Mesendoderm (in vitro differentiated cells): Measurements from ENCODE around the gene GREB1.

Source experiments
- DNase-seq: peaks from one replicate; pipeline ENCODE4 v3.0.0; 2013
- H2AK5ac ChIP-seq: 2 replicates; pipeline ENCODE4 v1.6.1; 2013; ENCODE audit warnings: low read length, inconsistent platforms
- H2BK120ac ChIP-seq: 2 replicates; pipeline ENCODE4 v1.6.1; 2013; ENCODE audit warnings: low read depth, mild to moderate bottlenecking, low read length, moderate library complexity, mixed read lengths
- H2BK15ac ChIP-seq: replicated peaks from 2 replicates; pipeline ENCODE4 v1.6.1; 2013; ENCODE audit warnings: low read depth, mild to moderate bottlenecking, moderate library complexity
- H2BK5ac ChIP-seq: 2 replicates; pipeline ENCODE4 v1.6.1; 2013; ENCODE audit warnings: low read length, inconsistent platforms
- H3K18ac ChIP-seq: 2 replicates; pipeline ENCODE4 v1.6.1; 2013; ENCODE audit warnings: mild to moderate bottlenecking, low read length, mixed read lengths
- H3K23ac ChIP-seq: one replicate; pipeline ENCODE4 v1.6.1; 2013; ENCODE audit warnings: low read length
- H3K27ac ChIP-seq: 2 replicates; pipeline ENCODE4 v1.5.1; 2013; ENCODE audit warnings: low read depth, mild to moderate bottlenecking, inconsistent platforms, low read length, moderate library complexity
- H3K27me3 ChIP-seq: 2 replicates; pipeline ENCODE4 v1.6.1; 2013; ENCODE audit warnings: low read length, control low read depth, mild to moderate bottlenecking, inconsistent platforms; ENCODE audit not compliant: insufficient read depth, poor library complexity
- H3K36me3 ChIP-seq: 2 replicates; pipeline ENCODE4 v1.6.1; 2013; ENCODE audit warnings: low read length, inconsistent platforms; ENCODE audit not compliant: control insufficient read depth, insufficient read depth
- H3K4ac ChIP-seq: one replicate; pipeline ENCODE4 v1.6.1; 2013; ENCODE audit warnings: low read depth, mild to moderate bottlenecking, low read length, moderate library complexity
- H3K4me1 ChIP-seq: 2 replicates; pipeline ENCODE4 v1.6.1; 2013; ENCODE audit warnings: low read depth, low read length, inconsistent platforms; ENCODE audit not compliant: control insufficient read depth
- H3K4me2 ChIP-seq: 2 replicates; pipeline ENCODE4 v1.6.1; 2013; ENCODE audit warnings: low read length
- H3K4me3 ChIP-seq: 2 replicates; pipeline ENCODE4 v1.5.1; 2013; ENCODE audit warnings: mild to moderate bottlenecking, low read length
- H3K56ac ChIP-seq: one replicate; pipeline ENCODE4 v1.6.1; 2013; ENCODE audit warnings: low read length
- H3K79me1 ChIP-seq: 2 replicates; pipeline ENCODE4 v1.6.1; 2013; ENCODE audit warnings: low read length, inconsistent platforms
- H3K79me2 ChIP-seq: 2 replicates; pipeline ENCODE4 v1.6.1; 2013; ENCODE audit warnings: mild to moderate bottlenecking, low read length; ENCODE audit not compliant: control insufficient read depth, insufficient read depth
- H3K9ac ChIP-seq: 2 replicates; pipeline ENCODE4 v1.6.1; 2013; ENCODE audit warnings: low read length, inconsistent platforms
- H4K5ac ChIP-seq: one replicate; pipeline ENCODE4 v1.6.1; 2013; ENCODE audit warnings: low read length
- H4K8ac ChIP-seq: one replicate; pipeline ENCODE4 v1.6.1; 2013; ENCODE audit warnings: low read depth, mild to moderate bottlenecking, control low read depth, low read length, moderate library complexity
- WGBS: extraction: QIAGEN DNeasy Blood & Tissue Kit; methylation state at CpG from one replicate; pipeline ENCODE4 v1.1.7; 2013; ENCODE audit warnings: low lambda C conversion rate, missing lambda C conversion rate; ENCODE audit not compliant: insufficient coverage; ENCODE audit errors: extremely low coverage; 5-methylcytosine and 5-hydroxymethylcytosine counted together

GREB1 gene

GRCh38 chr2:11579867-11580659 is 46.2 kb downstream of the GREB1 start:
- Histone ChIP-seq H3K18ac (no peak overlapping the region), H3K27me3 (no peaks in the 10 kb centered on the region), H3K56ac (peak overlapping the region; percentile 12), H3K4ac (no peak overlapping the region), H4K8ac (no peak overlapping the region), H2AK5ac (no peak overlapping the region), H3K9ac (no peak overlapping the region), H2BK120ac (no peak overlapping the region), H3K36me3 (no peaks in the 10 kb centered on the region), H3K79me2 (no peaks in the 10 kb centered on the region), H3K4me3 (no peak overlapping the region), H2BK15ac (no peak overlapping the region), H3K23ac (no peak overlapping the region), H2BK5ac (no peak overlapping the region), H3K27ac (no peak overlapping the region), H3K4me2 (no peak overlapping the region), H3K4me1 (peaks cover 6% of the 10 kb centered on the region), H3K79me1 (no peaks in the 10 kb centered on the region), H4K5ac (no peak overlapping the region)
- DNase-seq: peak; percentile 73
- no CpG with 5 or more reads among the region's 10 CpGs for WGBS

- Histone ChIP-seq H2AK5ac (no peak overlapping the region), H3K79me2 (no peaks in the 10 kb centered on the region), H3K18ac (no peak overlapping the region), H3K4ac (no peak overlapping the region), H3K27ac (no peak overlapping the region), H3K4me1 (peaks cover 6% of the 10 kb centered on the region), H3K23ac (no peak overlapping the region), H3K36me3 (no peaks in the 10 kb centered on the region), H3K4me2 (no peak overlapping the region), H2BK120ac (no peak overlapping the region), H4K5ac (no peak overlapping the region), H3K4me3 (no peak overlapping the region), H3K79me1 (no peaks in the 10 kb centered on the region), H3K27me3 (no peaks in the 10 kb centered on the region), H3K9ac (no peak overlapping the region), H3K56ac (no peak overlapping the region), H4K8ac (no peak overlapping the region), H2BK5ac (no peak overlapping the region), H2BK15ac (no peak overlapping the region)
- no peak for DNase-seq
- WGBS: no CpG with 5 or more reads among the region's 12 CpGs
Measured at GRCh38 chr2:11580697-11581096, 46.9 kb downstream of the GREB1 start.

DNA sequence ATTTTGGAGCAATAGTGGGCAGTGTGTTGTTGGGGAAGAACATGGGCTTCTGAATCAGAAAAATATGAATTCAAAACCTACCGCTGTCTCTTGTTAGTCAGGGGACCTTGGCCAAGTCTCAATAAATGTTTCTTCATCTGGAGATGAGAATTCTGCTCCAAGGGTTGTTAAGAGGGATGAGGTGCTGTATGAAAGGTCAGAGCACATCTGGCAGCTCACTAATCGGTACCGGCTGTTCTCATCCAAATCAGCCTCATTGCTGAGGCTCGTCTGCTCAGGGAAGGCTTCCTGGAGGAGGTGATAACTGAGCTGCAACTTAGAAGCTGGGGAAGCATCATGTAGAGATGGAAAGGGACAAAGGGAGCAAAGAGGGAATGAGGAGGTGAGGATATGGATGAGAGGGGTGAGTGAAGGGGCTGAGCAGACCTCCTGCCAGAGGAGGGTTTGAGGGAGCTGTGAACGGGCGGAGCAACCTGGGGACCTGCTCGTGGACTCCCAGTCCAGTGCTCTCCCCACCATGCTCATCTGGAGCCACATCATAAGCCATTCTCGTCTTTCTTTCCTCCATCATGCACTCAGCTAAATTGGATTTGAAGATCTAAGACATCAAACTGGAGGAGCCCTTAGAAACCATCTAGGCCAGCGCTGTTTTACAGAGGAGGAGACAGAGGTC is 47.4 kb downstream of the GREB1 start:
- WGBS: no CpG with 5 or more reads among the region's 9 CpGs
- Histone ChIP-seq H3K4me1 (peaks cover 6% of the 10 kb centered on the region), H3K9ac (no peak overlapping the region), H3K79me1 (no peaks in the 10 kb centered on the region), H3K4me2 (no peak overlapping the region), H3K79me2 (no peaks in the 10 kb centered on the region), H3K27me3 (no peaks in the 10 kb centered on the region), H3K18ac (no peak overlapping the region), H3K27ac (no peak overlapping the region), H3K23ac (no peak overlapping the region), H3K36me3 (no peaks in the 10 kb centered on the region), H4K8ac (no peak overlapping the region), H3K56ac (no peak overlapping the region), H3K4ac (no peak overlapping the region), H2BK5ac (no peak overlapping the region), H2BK15ac (no peak overlapping the region), H4K5ac (no peak overlapping the region), H3K4me3 (no peak overlapping the region), H2AK5ac (no peak overlapping the region), H2BK120ac (no peak overlapping the region)
- no peak for DNase-seq

DNA sequence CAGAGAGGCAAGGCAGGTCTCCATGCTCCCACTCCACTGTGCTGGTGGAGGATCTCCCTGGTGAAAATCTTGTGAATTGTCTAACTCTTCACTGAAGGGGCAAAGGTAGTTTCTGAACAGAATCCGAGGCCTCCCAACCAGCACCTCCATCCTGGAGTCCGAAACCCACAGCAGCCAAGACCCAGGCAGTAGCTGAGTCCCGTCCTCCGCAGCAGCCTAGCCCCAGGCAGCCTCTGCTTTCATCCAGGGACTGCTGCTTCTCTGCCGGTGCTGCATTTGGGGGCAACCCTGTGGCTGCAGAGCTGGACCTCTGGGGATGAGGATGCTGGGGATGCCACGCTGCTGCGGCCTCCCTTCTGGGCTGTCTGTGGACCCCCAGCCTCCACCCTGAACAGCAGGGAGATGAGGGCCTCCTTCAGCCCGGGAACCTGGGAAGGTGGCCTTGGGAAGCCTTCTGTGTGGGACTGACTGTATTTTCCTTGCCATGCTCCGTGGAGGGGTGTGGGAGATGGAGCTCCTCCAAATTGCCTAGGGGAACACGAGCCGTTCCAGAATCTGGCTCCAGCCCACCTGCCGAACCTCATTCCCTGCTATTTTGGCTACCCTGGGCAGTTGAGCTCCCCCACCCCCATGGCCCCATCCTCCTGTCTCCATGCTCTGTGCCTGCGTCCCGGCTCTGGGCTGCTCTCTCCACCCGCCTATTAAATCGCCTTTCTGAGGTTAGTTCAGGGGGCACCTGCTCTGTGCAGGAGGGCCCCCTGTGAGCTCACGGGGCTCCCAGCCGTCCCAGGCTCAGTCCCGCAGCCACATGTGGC is 48.2 kb downstream of the GREB1 start:
- Histone ChIP-seq H4K5ac (no peak overlapping the region), H3K4me1 (peaks cover 6% of the 10 kb centered on the region), H3K79me2 (no peaks in the 10 kb centered on the region), H3K4me3 (no peak overlapping the region), H4K8ac (no peak overlapping the region), H3K4ac (no peak overlapping the region), H3K4me2 (no peak overlapping the region), H2BK120ac (no peak overlapping the region), H2BK5ac (no peak overlapping the region), H3K23ac (no peak overlapping the region), H2BK15ac (no peak overlapping the region), H3K36me3 (no peaks in the 10 kb centered on the region), H3K56ac (no peak overlapping the region), H3K9ac (no peak overlapping the region), H3K27ac (no peak overlapping the region), H3K27me3 (no peaks in the 10 kb centered on the region), H2AK5ac (no peak overlapping the region), H3K18ac (no peak overlapping the region), H3K79me1 (no peaks in the 10 kb centered on the region)
- DNase-seq: no peak
- WGBS: no CpG with 5 or more reads among the region's 19 CpGs

DNA sequence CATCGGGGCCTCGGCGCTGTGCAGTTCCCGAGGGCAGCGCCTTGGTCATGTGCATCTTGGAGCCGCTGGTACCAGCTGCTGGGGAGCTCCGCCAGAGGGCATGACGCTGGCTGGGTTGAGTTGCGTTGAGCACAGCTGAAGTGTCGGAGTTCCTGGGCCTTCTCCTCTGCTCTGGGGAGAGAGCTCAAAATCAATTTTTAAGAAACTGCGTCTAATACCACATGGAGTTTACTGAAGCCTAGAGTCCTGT is 48.7 kb downstream of the GREB1 start:
- Histone ChIP-seq H4K8ac (no peak overlapping the region), H3K27me3 (no peaks in the 10 kb centered on the region), H3K79me1 (no peaks in the 10 kb centered on the region), H3K9ac (no peak overlapping the region), H3K4me3 (no peak overlapping the region), H3K23ac (no peak overlapping the region), H3K4me1 (peaks cover 6% of the 10 kb centered on the region), H3K56ac (no peak overlapping the region), H2AK5ac (no peak overlapping the region), H3K4ac (no peak overlapping the region), H2BK5ac (no peak overlapping the region), H2BK120ac (no peak overlapping the region), H3K4me2 (no peak overlapping the region), H3K27ac (no peak overlapping the region), H3K18ac (no peak overlapping the region), H3K36me3 (no peaks in the 10 kb centered on the region), H4K5ac (no peak overlapping the region), H3K79me2 (no peaks in the 10 kb centered on the region), H2BK15ac (no peak overlapping the region)
- no peak for DNase-seq
- no CpG with 5 or more reads among the region's 11 CpGs for WGBS
